ENCODE measurements around the gene ADCY1. TPM values are rescaled to one million over a fixed set of nuclear protein-coding genes. Genes with fewer than 3 reads are reported as not detected.

ADCY1 gene
- total and polyA plus RNA-seq, 2 donors (not counting 1 experiment from before 2014, with no cell fraction given): 0.23 to 2.5 TPM

DNA sequence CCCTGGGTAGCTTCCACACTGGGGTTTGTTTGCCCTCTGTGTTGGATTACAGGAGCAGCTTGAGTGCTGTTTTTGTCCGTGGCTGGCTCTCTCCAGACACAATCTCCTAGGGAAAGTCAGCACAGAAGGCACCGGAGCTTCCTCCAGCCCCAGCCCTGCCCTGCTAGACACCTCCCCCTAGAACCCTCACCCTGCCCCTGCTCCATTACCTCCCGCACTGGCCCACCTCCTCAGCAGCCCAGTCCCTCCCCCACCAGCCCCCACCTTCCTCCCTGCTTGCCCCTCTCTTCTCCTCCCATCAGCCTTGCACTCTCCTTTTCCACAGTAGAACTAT, 130.5 kb downstream of the ADCY1 start:
- Histone ChIP-seq H3K9ac (ENCODE audit: insufficient read depth, low read length) (no peak overlapping the region), H3K27ac (ENCODE audit: insufficient read depth, low read length) (no peak overlapping the region), H3K36me3 (ENCODE audit: control insufficient read depth, insufficient read depth, low read length) (no peaks in the 10 kb centered on the region), H3K4me3 (replicated peaks in 1 of 4; ENCODE audit: control extremely low read depth in 1 of 4, insufficient read depth in 1 of 4, low read depth in 3 of 4, low read length in 4 of 4) (no peak overlapping the region), H4K20me1 (ENCODE audit: control insufficient read depth, extremely low read depth, insufficient read depth, low read length) (no peaks in the 10 kb centered on the region), H3K79me2 (ENCODE audit: control insufficient read depth, insufficient read depth, low read length) (no peaks in the 10 kb centered on the region), H3K9me3 (ENCODE audit: control insufficient read depth, insufficient read depth, low read depth, low read length) (no peaks in the 10 kb centered on the region), H3K4me1 (ENCODE audit: control insufficient read depth, extremely low read depth, insufficient read depth, low read length) (peaks cover 7% of the 10 kb centered on the region), H2AFZ (ENCODE audit: low read length) (no peak overlapping the region), H3K4me2 (ENCODE audit: extremely low read depth, insufficient read depth, low read length) (no peak overlapping the region), H3K27me3 (ENCODE audit: control insufficient read depth, insufficient read depth, low read length) (no peaks in the 10 kb centered on the region)
- TF ChIP-seq, protein P1, sequence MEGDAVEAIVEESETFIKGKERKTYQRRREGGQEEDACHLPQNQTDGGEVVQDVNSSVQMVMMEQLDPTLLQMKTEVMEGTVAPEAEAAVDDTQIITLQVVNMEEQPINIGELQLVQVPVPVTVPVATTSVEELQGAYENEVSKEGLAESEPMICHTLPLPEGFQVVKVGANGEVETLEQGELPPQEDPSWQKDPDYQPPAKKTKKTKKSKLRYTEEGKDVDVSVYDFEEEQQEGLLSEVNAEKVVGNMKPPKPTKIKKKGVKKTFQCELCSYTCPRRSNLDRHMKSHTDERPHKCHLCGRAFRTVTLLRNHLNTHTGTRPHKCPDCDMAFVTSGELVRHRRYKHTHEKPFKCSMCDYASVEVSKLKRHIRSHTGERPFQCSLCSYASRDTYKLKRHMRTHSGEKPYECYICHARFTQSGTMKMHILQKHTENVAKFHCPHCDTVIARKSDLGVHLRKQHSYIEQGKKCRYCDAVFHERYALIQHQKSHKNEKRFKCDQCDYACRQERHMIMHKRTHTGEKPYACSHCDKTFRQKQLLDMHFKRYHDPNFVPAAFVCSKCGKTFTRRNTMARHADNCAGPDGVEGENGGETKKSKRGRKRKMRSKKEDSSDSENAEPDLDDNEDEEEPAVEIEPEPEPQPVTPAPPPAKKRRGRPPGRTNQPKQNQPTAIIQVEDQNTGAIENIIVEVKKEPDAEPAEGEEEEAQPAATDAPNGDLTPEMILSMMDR (conservative IDR thresholded peaks at IDR 0.05 in 1 of 2, IDR thresholded peaks at IDR 0.05 in 1 of 2; ENCODE audit: low read depth in 1 of 2, low read length in 2 of 2): no peak
- no peak for TF ChIP-seq EZH2 (IDR thresholded peaks at IDR 0.05; ENCODE audit: low read length, missing control alignments)
- DNase-seq (ENCODE audit: low read depth in 2 of 2): no peak

DNA sequence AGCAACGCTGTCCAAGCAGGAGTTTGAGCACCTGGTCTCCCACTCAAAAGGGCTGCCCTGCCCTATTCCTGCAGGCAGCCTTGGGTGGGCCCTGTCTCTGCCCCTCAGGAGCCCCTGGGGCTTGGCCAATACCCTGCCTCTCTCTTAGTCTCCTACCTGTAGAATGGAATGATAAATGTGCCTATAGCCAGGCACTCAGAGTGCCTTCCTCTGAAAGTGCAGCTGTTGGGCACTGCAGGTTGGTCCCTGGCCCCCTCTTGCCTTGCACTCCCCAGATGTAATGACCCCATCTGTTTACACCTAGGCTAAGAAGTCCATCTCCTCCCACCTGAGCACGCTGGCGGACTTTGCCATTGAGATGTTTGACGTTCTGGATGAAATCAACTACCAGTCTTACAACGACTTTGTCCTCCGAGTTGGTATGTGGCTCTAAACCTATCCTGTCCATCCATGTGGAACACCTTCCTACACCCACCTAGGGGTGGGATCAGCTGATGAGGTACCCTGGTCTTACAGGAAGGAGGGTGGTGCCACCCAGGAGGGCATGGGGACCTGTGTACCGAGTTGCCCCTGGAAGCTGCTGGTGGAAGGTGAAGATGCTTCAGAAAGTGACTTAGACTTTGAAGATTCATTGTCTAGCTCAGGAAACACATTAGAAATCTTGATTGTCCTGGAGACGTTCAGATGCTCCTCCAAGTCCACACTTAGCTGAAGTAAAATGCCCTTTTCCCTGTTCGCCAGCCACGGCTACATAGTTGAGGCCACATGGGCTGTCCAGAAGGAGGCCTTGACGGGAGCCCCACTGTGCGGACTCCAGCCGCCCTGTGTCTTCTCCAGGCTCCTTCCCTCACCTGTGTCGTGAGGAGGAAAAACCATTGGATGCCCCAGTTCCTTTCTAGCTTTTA, 134.1 kb downstream of the ADCY1 start:
- Histone ChIP-seq H2AFZ (ENCODE audit: low read length) (no peak overlapping the region), H3K4me2 (ENCODE audit: extremely low read depth, insufficient read depth, low read length) (no peak overlapping the region), H3K27me3 (ENCODE audit: control insufficient read depth, insufficient read depth, low read length) (peaks cover 3% of the 10 kb centered on the region), H4K20me1 (ENCODE audit: control insufficient read depth, extremely low read depth, insufficient read depth, low read length) (no peaks in the 10 kb centered on the region), H3K9me3 (ENCODE audit: control insufficient read depth, insufficient read depth, low read depth, low read length) (no peaks in the 10 kb centered on the region), H3K9ac (ENCODE audit: insufficient read depth, low read length) (no peak overlapping the region), H3K27ac (ENCODE audit: insufficient read depth, low read length) (no peak overlapping the region), H3K4me1 (ENCODE audit: control insufficient read depth, extremely low read depth, insufficient read depth, low read length) (peaks cover 20% of the 10 kb centered on the region), H3K4me3 (replicated peaks in 1 of 4; ENCODE audit: control extremely low read depth in 1 of 4, insufficient read depth in 1 of 4, low read depth in 3 of 4, low read length in 4 of 4) (no peak overlapping the region), H3K36me3 (ENCODE audit: control insufficient read depth, insufficient read depth, low read length) (no peaks in the 10 kb centered on the region), H3K79me2 (ENCODE audit: control insufficient read depth, insufficient read depth, low read length) (no peaks in the 10 kb centered on the region)
- DNase-seq (ENCODE audit: low read depth in 2 of 2): no peak
- TF ChIP-seq, protein P1 (conservative IDR thresholded peaks at IDR 0.05 in 1 of 2, IDR thresholded peaks at IDR 0.05 in 1 of 2; ENCODE audit: low read depth in 1 of 2, low read length in 2 of 2): no peak
- no peak for TF ChIP-seq EZH2 (IDR thresholded peaks at IDR 0.05; ENCODE audit: low read length, missing control alignments)

DNA sequence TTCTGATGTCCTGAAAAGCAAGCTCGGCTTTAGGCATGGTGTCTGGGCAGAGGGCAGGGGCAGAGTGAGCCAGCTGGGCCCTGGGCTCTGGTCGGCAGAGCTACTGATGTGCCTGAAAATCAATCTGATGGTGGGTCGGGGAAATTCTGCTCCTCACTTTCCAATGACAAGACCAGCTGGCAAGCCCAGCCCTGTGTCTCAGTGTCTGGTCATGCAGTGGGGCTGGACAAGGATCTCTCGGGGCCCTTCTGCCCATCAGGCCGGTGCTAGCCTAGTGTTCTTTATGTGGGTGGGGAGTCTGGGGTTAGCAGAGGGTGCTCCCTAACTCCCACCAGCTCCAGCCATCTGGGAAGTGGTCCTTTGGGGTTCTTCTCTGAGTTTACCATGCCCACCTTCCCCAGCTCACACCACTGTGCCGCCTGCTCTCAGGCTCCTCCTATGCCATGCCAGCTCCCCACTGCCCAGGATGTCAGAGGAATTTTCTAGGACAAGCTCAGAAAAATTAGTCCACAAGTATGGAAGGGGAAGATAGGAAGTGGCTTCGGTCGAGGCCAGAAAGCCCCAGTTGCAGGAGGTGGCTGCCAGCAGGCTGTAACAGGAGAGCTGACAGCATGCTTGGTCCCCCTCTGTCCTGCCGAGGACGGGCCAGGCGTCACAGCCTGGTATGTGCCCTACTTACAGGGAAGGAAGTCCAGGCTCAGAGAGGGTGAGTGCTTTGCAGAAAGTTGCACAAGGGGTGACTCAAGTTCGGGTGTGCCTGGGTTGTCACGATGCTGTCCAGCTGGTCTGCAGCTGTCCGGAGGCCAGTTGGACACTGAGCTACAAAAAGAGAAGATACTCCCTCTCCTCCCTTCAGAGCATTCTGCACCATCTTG, 135.2 kb downstream of the ADCY1 start:
- Histone ChIP-seq H3K79me2 (ENCODE audit: control insufficient read depth, insufficient read depth, low read length) (no peaks in the 10 kb centered on the region), H3K9ac (ENCODE audit: insufficient read depth, low read length) (no peak overlapping the region), H4K20me1 (ENCODE audit: control insufficient read depth, extremely low read depth, insufficient read depth, low read length) (no peaks in the 10 kb centered on the region), H3K27ac (ENCODE audit: insufficient read depth, low read length) (peak overlapping the region; percentile 23), H3K4me1 (ENCODE audit: control insufficient read depth, extremely low read depth, insufficient read depth, low read length) (peaks cover 20% of the 10 kb centered on the region), H3K4me3 (replicated peaks in 1 of 4; ENCODE audit: control extremely low read depth in 1 of 4, insufficient read depth in 1 of 4, low read depth in 3 of 4, low read length in 4 of 4) (no peak overlapping the region), H3K27me3 (ENCODE audit: control insufficient read depth, insufficient read depth, low read length) (peaks cover 4% of the 10 kb centered on the region), H3K36me3 (ENCODE audit: control insufficient read depth, insufficient read depth, low read length) (no peaks in the 10 kb centered on the region), H3K4me2 (ENCODE audit: extremely low read depth, insufficient read depth, low read length) (peak overlapping the region; percentile 8), H3K9me3 (ENCODE audit: control insufficient read depth, insufficient read depth, low read depth, low read length) (no peaks in the 10 kb centered on the region), H2AFZ (ENCODE audit: low read length) (peak overlapping the region; percentile 31)
- DNase-seq (ENCODE audit: low read depth in 2 of 2): peak; percentile 2 to 66
- no peak for TF ChIP-seq EZH2 (IDR thresholded peaks at IDR 0.05; ENCODE audit: low read length, missing control alignments)
- TF ChIP-seq, protein P1 (conservative IDR thresholded peaks at IDR 0.05 in 1 of 2, IDR thresholded peaks at IDR 0.05 in 1 of 2; ENCODE audit: low read depth in 1 of 2, low read length in 2 of 2): no peak
